Prostate gland (tissue), 2 donors: ENCODE measurements around the gene FBXO30. TPM values are rescaled to one million over a fixed set of nuclear protein-coding genes. Genes with fewer than 3 reads are reported as not detected.

Experiments
- DNase-seq: peaks from one replicate; pipeline ENCODE4 v3.0.0-alpha.2; 2019; ENCODE audit warnings: low spot score
- H3K27ac ChIP-seq, 2 donors: fragments of 200-600 bp; sonication (generic); 2 replicates each; pipeline ENCODE4 v1.5.1; 2017 to 2019
- H3K27me3 ChIP-seq: fragments of 200-600 bp; sonication (generic); replicated peaks from 2 replicates; pipeline ENCODE4 v1.5.1; 2019; ENCODE audit not compliant: insufficient read depth
- H3K36me3 ChIP-seq, 2 donors: fragments of 200-600 bp; sonication (generic); 1 replicate in 1 of 2; 2 replicates in 1 of 2; pipeline versions ENCODE4 v1.5.1 to v1.8.1; 2017 to 2019
- H3K4me1 ChIP-seq: fragments of 200-600 bp; sonication (generic); replicated peaks from 2 replicates; pipeline ENCODE4 v1.5.1; 2019
- H3K4me3 ChIP-seq, 2 donors: fragments of 200-600 bp; sonication (generic); 2 replicates each; pipeline ENCODE4 v1.5.1; 2017 to 2019
- H3K9me3 ChIP-seq: fragments of 200-600 bp; sonication (generic); 2 replicates; pipeline ENCODE4 v1.5.1; 2017
- POLR2A ChIP-seq: fragments of 450-650 bp; IDR thresholded peaks from one replicate; pipeline ENCODE4 v1.6.1; 2016; ENCODE audit warnings: antibody characterized with exemption, mild to moderate bottlenecking
- WGBS: methylation state at CpG from one replicate; pipeline ENCODE4 v1.1.5; 2018; 5-methylcytosine and 5-hydroxymethylcytosine counted together
- intact Hi-C: fragments of 100-400 bp; cut with DNase I; formaldehyde crosslinking; loops from one replicate; pipeline ENCODE4 v1.14.2; 2022
- total RNA-seq, 2 donors: library from RNA; depleted of rRNA; stranded (reverse); fragments of >200 nt; gene quantifications; one replicate each; pipeline ENCODE4 v1.1.0, GENCODE V29; 2016

Gene FBXO30
- total RNA-seq, 2 donors from 2014 or later: 6.5 to 9.6 TPM

GRCh38 chr6:145744619-145745018 is 70.0 kb downstream of the FBXO30 start:
- TF ChIP-seq POLR2A: no peak
- no peak for DNase-seq
- H3K27me3 ChIP-seq: no peaks in the 10 kb centered on the region
- H3K4me1 ChIP-seq: no peaks in the 10 kb centered on the region
- no peak overlapping the region for H3K4me3 ChIP-seq
- H3K9me3 ChIP-seq: no peaks in the 10 kb centered on the region
- no peak overlapping the region for H3K27ac ChIP-seq
- H3K36me3 ChIP-seq: no peaks in the 10 kb centered on the region
- intact Hi-C loops: no loop called here
- WGBS: 62% methylated on average over 2 of the region's 2 CpGs

Other genes with a start within 250 kb of the FBXO30 start
- gene EPM2A, start 79.3 kb downstream of the FBXO30 start, total RNA-seq: 10 to 100 TPM in 1 of 2 donors, 1 to 10 TPM in 1; 7.2 to 18.6 TPM
- gene SHPRH, start 149.6 kb upstream of the FBXO30 start, total RNA-seq: 10 to 100 TPM; 18.1 to 44.6 TPM
- gene GRM1, start 214.3 kb upstream of the FBXO30 start, total RNA-seq: under 1 TPM in 1 of 2 donors, not detected in 1; 0.68 TPM